MCF 10A (cell line): ENCODE measurements around the gene NFAT5. TPM values are rescaled to one million over a fixed set of nuclear protein-coding genes. Genes with fewer than 3 reads are reported as not detected.
"Not testable (repeated sequence)": the region's sequence is repeated elsewhere in the genome, so short reads cannot be mapped to it uniquely, and the experiment has no call there.

Experiments used
- BruUV-seq: library from RNA; stranded (reverse); fragments of 400-500 nt; replicated peaks from 2 replicates; lab custom pipeline; 2021; lab: Mats Ljungman, UMichigan
- CTCF ChIA-PET: fragments of 300-600 bp; sonication (Branson Sonifier 250); formaldehyde crosslinking; extraction: SDS; loops from one replicate; lab custom pipeline; 2021; ENCODE audit warnings: antibody characterized with exemption, inconsistent platforms; lab: Yijun Ruan, JAX
- POLR2A ChIA-PET: fragments of 300-600, 350-650 bp; sonication (Branson Sonifier 250); formaldehyde crosslinking; extraction: SDS; loops from one replicate; lab custom pipeline; 2020; ENCODE audit warnings: antibody characterized with exemption, inconsistent platforms; lab: Yijun Ruan, JAX
- DNase-seq: peaks from one replicate; pipeline ENCODE4 v3.0.0-alpha.2; 2018; ENCODE audit not compliant: unreplicated experiment
- H3K27ac Mint-ChIP-seq: one replicate; pipeline ENCODE4 v1.8.0; 2022; ENCODE audit warnings: mild to moderate bottlenecking, low read depth, mixed read lengths; ENCODE audit not compliant: unreplicated experiment
- H3K27me3 Mint-ChIP-seq: one replicate; pipeline ENCODE4 v1.8.0; 2022; ENCODE audit warnings: mixed read lengths; ENCODE audit not compliant: insufficient read depth, unreplicated experiment
- H3K36me3 Mint-ChIP-seq: one replicate; pipeline ENCODE4 v1.8.0; 2022; ENCODE audit warnings: mild to moderate bottlenecking, moderate library complexity, mixed read lengths; ENCODE audit not compliant: insufficient read depth, unreplicated experiment
- H3K4me1 Mint-ChIP-seq: one replicate; pipeline ENCODE4 v1.8.0; 2022; ENCODE audit warnings: mixed read lengths; ENCODE audit not compliant: insufficient read depth, unreplicated experiment
- H3K4me3 Mint-ChIP-seq: one replicate; pipeline ENCODE4 v1.8.0; 2022; ENCODE audit warnings: mild to moderate bottlenecking, moderate library complexity, mixed read lengths; ENCODE audit not compliant: unreplicated experiment
- H3K9me3 Mint-ChIP-seq: one replicate; pipeline ENCODE4 v1.8.0; 2022; ENCODE audit warnings: mixed read lengths; ENCODE audit not compliant: unreplicated experiment
- CTCF ChIP-seq: fragments of 200-600 bp; IDR thresholded peaks from one replicate; pipeline ENCODE4 v1.8.0; 2022; ENCODE audit warnings: antibody characterized with exemption, mild to moderate bottlenecking; ENCODE audit not compliant: unreplicated experiment
- intact Hi-C: fragments of 100-400 bp; cut with micrococcal nuclease; formaldehyde crosslinking; loops from 2 replicates; pipeline ENCODE4 v1.14.1; 2022
- total RNA-seq: library from RNA; stranded (reverse); gene quantifications from 2 replicates; pipeline ENCODE4 v1.2.3, GENCODE V29; 2022

Gene NFAT5
- total RNA-seq, 1 experiment from 2014 or later = 46.4 TPM

GRCh38 chr16:69568676-69569075 is 2.9 kb downstream of the NFAT5 start:
- peak overlapping the region; percentile 98 for H3K27ac Mint-ChIP-seq
- TF ChIP-seq CTCF = no peak
- no TSS peak for BruUV-seq

GRCh38 chr16:69578771-69579170 is 13.0 kb downstream of the NFAT5 start:
- intact Hi-C loops, H3K4me3 Mint-ChIP-seq, BruUV-seq, H3K27ac Mint-ChIP-seq, H3K9me3 Mint-ChIP-seq, DNase-seq, H3K27me3 Mint-ChIP-seq: not testable (repeated sequence)
- ChIA-PET POLR2A (interaction anchor here (0.8 to 1.3 kb wide), 2 partner anchors 9 to 32 kb away, joined by 4 read pairs; no protein-coding TSS in a partner anchor), CTCF (interaction anchor here (0.5 kb wide), 1 partner anchor 8 kb away, joined by 3 read pairs; no protein-coding TSS in a partner anchor)
- H3K4me1 Mint-ChIP-seq = peaks cover 13% of the 10 kb centered on the region
- peaks cover 19% of the 10 kb centered on the region for H3K36me3 Mint-ChIP-seq

More at GRCh38 chr16:69568676-69569075, 2.9 kb downstream of the NFAT5 start:
- ChIA-PET CTCF (interaction anchor here (0.6 to 1.2 kb wide), 7 partner anchors 14 to 1330 kb away, joined by 3 to 5 read pairs (median 4); no protein-coding TSS in a partner anchor), POLR2A (interaction anchor here (0.7 to 4.6 kb wide), 25 partner anchors 12 to 239 kb away, joined by 3 to 25 read pairs (median 5); partner anchors contain the start of genes CYB5B, NOB1, PDF and TERF2)
- Mint-ChIP-seq H3K4me3 (peak overlapping the region; percentile 99), H3K27me3 (no peaks in the 10 kb centered on the region), H3K36me3 (peaks cover 21% of the 10 kb centered on the region), H3K9me3 (no peaks in the 10 kb centered on the region), H3K4me1 (no peaks in the 10 kb centered on the region)
- intact Hi-C loops = loop anchor here (5.0 to 10.0 kb wide), 2 partner anchors 59 to 94 kb away; no protein-coding TSS in a partner anchor
- no peak for DNase-seq

- no peak for TF ChIP-seq CTCF
- no peak overlapping the region for H3K4me3 Mint-ChIP-seq
- BruUV-seq = no TSS peak
- DNase-seq = no peak
- H3K36me3 Mint-ChIP-seq = peaks cover 21% of the 10 kb centered on the region
- ChIA-PET CTCF (no interaction called here), POLR2A (no interaction called here)
- intact Hi-C loops = no loop called here
- no peaks in the 10 kb centered on the region for H3K27me3 Mint-ChIP-seq
- no peak overlapping the region for H3K27ac Mint-ChIP-seq
- H3K9me3 Mint-ChIP-seq = no peaks in the 10 kb centered on the region
- H3K4me1 Mint-ChIP-seq = peaks cover 13% of the 10 kb centered on the region
Observed at GRCh38 chr16:69579783-69580481, 14.2 kb downstream of the NFAT5 start.

GRCh38 chr16:69581297-69581696 is 15.5 kb downstream of the NFAT5 start:
- Mint-ChIP-seq H3K27ac (no peak overlapping the region), H3K4me3 (no peak overlapping the region), H3K4me1 (peaks cover 19% of the 10 kb centered on the region), H3K9me3 (no peaks in the 10 kb centered on the region), H3K27me3 (no peaks in the 10 kb centered on the region), H3K36me3 (peaks cover 27% of the 10 kb centered on the region)
- ChIA-PET POLR2A (interaction anchor here (1.0 kb wide), 1 partner anchor 12 kb away, joined by 3 read pairs; no protein-coding TSS in a partner anchor), CTCF (interaction anchor here (0.6 to 0.8 kb wide), 2 partner anchors 11 to 13 kb away, joined by 3 read pairs; no protein-coding TSS in a partner anchor)
- intact Hi-C loops = no loop called here
- no TSS peak for BruUV-seq
- no peak for TF ChIP-seq CTCF
- DNase-seq = no peak

- H3K27ac Mint-ChIP-seq, H3K4me3 Mint-ChIP-seq, H3K9me3 Mint-ChIP-seq, intact Hi-C loops, H3K4me1 Mint-ChIP-seq, H3K27me3 Mint-ChIP-seq, DNase-seq, BruUV-seq: not testable (repeated sequence)
- peaks cover 34% of the 10 kb centered on the region for H3K36me3 Mint-ChIP-seq
- POLR2A ChIA-PET = interaction anchor here (0.6 to 3.0 kb wide), 4 partner anchors 17 to 189 kb away, joined by 3 to 15 read pairs (median 4); partner anchors contain the start of gene NFAT5
- CTCF ChIA-PET = interaction anchor here (0.7 kb wide), 1 partner anchor 302 kb away, joined by 3 read pairs; no protein-coding TSS in a partner anchor
Observed at GRCh38 chr16:69584493-69584892, 18.7 kb downstream of the NFAT5 start.
